NCI-H146 treated with DMSO at 0.1 percent for 48 hours (cell line): Measurements from ENCODE around the gene RASGRP4.

Experiments used
- DNase-seq: peaks from one replicate; lab custom pipeline; 2025; ENCODE audit not compliant: unreplicated experiment; lab: John Stamatoyannopoulos, UW

The RASGRP4 gene

GRCh38 chr19:38391911-38392464 is 34.0 kb downstream of the RASGRP4 start:
- DNase-seq: no peak

GRCh38 chr19:38389957-38390924 is 35.8 kb downstream of the RASGRP4 start:
- no peak for DNase-seq

- no peak for DNase-seq
Measured at GRCh38 chr19:38389101-38389925, 36.7 kb downstream of the RASGRP4 start.

- DNase-seq: peak; percentile 63
Measured at GRCh38 chr19:38388349-38389100, 37.5 kb downstream of the RASGRP4 start, which contains the start of gene SPRED3. Gene SPRED3 (plus strand): TSS chr19:38388697. CDS start chr19:38390303, 1,606 bp downstream.

- DNase-seq: peak; percentile 91
Measured at GRCh38 chr19:38387550-38388348, 38.3 kb downstream of the RASGRP4 start, which contains the start of gene GGN. Gene GGN (minus strand): TSS chr19:38388034. CDS start chr19:38387261, 773 bp downstream.

GRCh38 chr19:38386971-38387549 is 39.0 kb downstream of the RASGRP4 start:
- DNase-seq: no peak

- no peak for DNase-seq
Measured at GRCh38 chr19:38386300-38386970, 39.6 kb downstream of the RASGRP4 start.

GRCh38 chr19:38385804-38386257 is 40.2 kb downstream of the RASGRP4 start:
- no peak for DNase-seq

- DNase-seq: no peak
Measured at GRCh38 chr19:38385057-38385803, 40.8 kb downstream of the RASGRP4 start.

- DNase-seq: no peak
Measured at GRCh38 chr19:38384209-38385027, 41.6 kb downstream of the RASGRP4 start.

- no peak for DNase-seq
Measured at GRCh38 chr19:38383743-38384142, 42.3 kb downstream of the RASGRP4 start.

- no peak for DNase-seq
Measured at GRCh38 chr19:38383184-38383583, 42.8 kb downstream of the RASGRP4 start.

GRCh38 chr19:38381138-38381537 is 44.9 kb downstream of the RASGRP4 start:
- DNase-seq: no peak

- DNase-seq: no peak
Measured at GRCh38 chr19:38378866-38379265, 47.2 kb downstream of the RASGRP4 start.

GRCh38 chr19:38377052-38377451 is 49.0 kb downstream of the RASGRP4 start:
- DNase-seq: no peak

- DNase-seq: no peak
Measured at GRCh38 chr19:38376576-38376975, 49.4 kb downstream of the RASGRP4 start.

- no peak for DNase-seq
Measured at GRCh38 chr19:38375748-38376147, 50.3 kb downstream of the RASGRP4 start.
